ENCODE measurements around the gene FREM2.

Gene FREM2

GRCh38 chr13:38656699-38657098, 30.2 kb upstream of the FREM2 start:
- TF ChIP-seq CTCF (IDR thresholded peaks at IDR 0.05; ENCODE audit: low read depth, low read length, missing control alignments), result no peak
- DNase-seq (ENCODE audit: low read depth), result no peak
- no peak overlapping the region for H3K4me3 ChIP-seq (ENCODE audit: low read depth, low read length)

- DNase-seq (ENCODE audit: low read depth), result no peak
- TF ChIP-seq CTCF (IDR thresholded peaks at IDR 0.05; ENCODE audit: low read depth, low read length, missing control alignments), result no peak
- no peak overlapping the region for H3K4me3 ChIP-seq (ENCODE audit: low read depth, low read length)
These were observed 29.7 kb upstream of the FREM2 start for GRCh38 chr13:38657191-38657590.

- no peak for TF ChIP-seq CTCF (IDR thresholded peaks at IDR 0.05; ENCODE audit: low read depth, low read length, missing control alignments)
- no peak overlapping the region for H3K4me3 ChIP-seq (ENCODE audit: low read depth, low read length)
- no peak for DNase-seq (ENCODE audit: low read depth)
These were observed 28.0 kb upstream of the FREM2 start for GRCh38 chr13:38658906-38659305.

GRCh38 chr13:38661010-38661675, 25.7 kb upstream of the FREM2 start:
- H3K4me3 ChIP-seq (ENCODE audit: low read depth, low read length), result no peak overlapping the region
- TF ChIP-seq CTCF (IDR thresholded peaks at IDR 0.05; ENCODE audit: low read depth, low read length, missing control alignments), result no peak
- DNase-seq (ENCODE audit: low read depth), result no peak

- H3K4me3 ChIP-seq (ENCODE audit: low read depth, low read length), result no peak overlapping the region
- TF ChIP-seq CTCF (IDR thresholded peaks at IDR 0.05; ENCODE audit: low read depth, low read length, missing control alignments), result no peak
- DNase-seq (ENCODE audit: low read depth), result no peak
These were observed 24.5 kb upstream of the FREM2 start for GRCh38 chr13:38662362-38662761.

- no peak for DNase-seq (ENCODE audit: low read depth)
- no peak overlapping the region for H3K4me3 ChIP-seq (ENCODE audit: low read depth, low read length)
- no peak for TF ChIP-seq CTCF (IDR thresholded peaks at IDR 0.05; ENCODE audit: low read depth, low read length, missing control alignments)
These were observed 22.0 kb upstream of the FREM2 start for GRCh38 chr13:38664906-38665305.

- no peak for DNase-seq (ENCODE audit: low read depth)
- no peak overlapping the region for H3K4me3 ChIP-seq (ENCODE audit: low read depth, low read length)
- TF ChIP-seq CTCF (IDR thresholded peaks at IDR 0.05; ENCODE audit: low read depth, low read length, missing control alignments), result no peak
These were observed 19.3 kb upstream of the FREM2 start for GRCh38 chr13:38667526-38668109.
